Coronary artery (tissue), 2 donors: ENCODE measurements around the gene KAT8.

ENCODE experiments used
- DNase-seq: peaks from one replicate; pipeline ENCODE4 v3.0.0-alpha.2; 2017; ENCODE audit warnings: low spot score
- H3K27ac ChIP-seq, 2 donors: fragments of 200-600 bp; sonication (generic); one replicate each; pipeline ENCODE4 v1.5.1; 2016 to 2019
- H3K4me3 ChIP-seq: fragments of 200-600 bp; sonication (generic); 2 replicates; pipeline ENCODE4 v1.5.1; 2016; ENCODE audit warnings: mild to moderate bottlenecking, moderate library complexity
- CTCF ChIP-seq: fragments of 200-600 bp; sonication (generic); IDR thresholded peaks from one replicate; pipeline ENCODE4 v1.5.1; 2019; ENCODE audit warnings: antibody characterized with exemption

KAT8 gene

GRCh38 chr16:31084584-31085302, 32.7 kb upstream of the KAT8 start:
- no peak for DNase-seq
- no peak for TF ChIP-seq CTCF

GRCh38 chr16:31085411-31085810, 32.1 kb upstream of the KAT8 start:
- Histone ChIP-seq H3K27ac (no peak overlapping the region), H3K4me3 (no peak overlapping the region)
- no peak for DNase-seq
- TF ChIP-seq CTCF = no peak

More at GRCh38 chr16:31084584-31085302, 32.7 kb upstream of the KAT8 start:
- Histone ChIP-seq H3K4me3 (no peak overlapping the region), H3K27ac (no peak overlapping the region)

GRCh38 chr16:31085873-31086628, 31.4 kb upstream of the KAT8 start:
- DNase-seq = no peak
- no peak overlapping the region for H3K4me3 ChIP-seq
- no peak for TF ChIP-seq CTCF
- no peak overlapping the region for H3K27ac ChIP-seq

- DNase-seq = no peak
- no peak for TF ChIP-seq CTCF
- Histone ChIP-seq H3K4me3 (no peak overlapping the region), H3K27ac (no peak overlapping the region)
Observed at GRCh38 chr16:31086629-31086906, 30.9 kb upstream of the KAT8 start.

GRCh38 chr16:31087481-31087880, 30.0 kb upstream of the KAT8 start:
- Histone ChIP-seq H3K4me3 (no peak overlapping the region), H3K27ac (no peak overlapping the region)
- DNase-seq = no peak
- TF ChIP-seq CTCF = no peak

GRCh38 chr16:31087971-31088370, 29.5 kb upstream of the KAT8 start:
- no peak overlapping the region for H3K4me3 ChIP-seq
- TF ChIP-seq CTCF = no peak
- H3K27ac ChIP-seq = no peak overlapping the region
- DNase-seq = no peak
